GM12874 (cell line): ENCODE results near the gene FOXK1.

Source experiments
- TF ChIP-seq, protein P1 (sequence below): IDR thresholded peaks from 2 replicates; pipeline ENCODE4 v1.5.1; 2011; ENCODE audit warnings: low read depth, mild to moderate bottlenecking, control low read depth, low read length, moderate library complexity; ENCODE audit not compliant: insufficient read depth

FOXK1 gene

DNA sequence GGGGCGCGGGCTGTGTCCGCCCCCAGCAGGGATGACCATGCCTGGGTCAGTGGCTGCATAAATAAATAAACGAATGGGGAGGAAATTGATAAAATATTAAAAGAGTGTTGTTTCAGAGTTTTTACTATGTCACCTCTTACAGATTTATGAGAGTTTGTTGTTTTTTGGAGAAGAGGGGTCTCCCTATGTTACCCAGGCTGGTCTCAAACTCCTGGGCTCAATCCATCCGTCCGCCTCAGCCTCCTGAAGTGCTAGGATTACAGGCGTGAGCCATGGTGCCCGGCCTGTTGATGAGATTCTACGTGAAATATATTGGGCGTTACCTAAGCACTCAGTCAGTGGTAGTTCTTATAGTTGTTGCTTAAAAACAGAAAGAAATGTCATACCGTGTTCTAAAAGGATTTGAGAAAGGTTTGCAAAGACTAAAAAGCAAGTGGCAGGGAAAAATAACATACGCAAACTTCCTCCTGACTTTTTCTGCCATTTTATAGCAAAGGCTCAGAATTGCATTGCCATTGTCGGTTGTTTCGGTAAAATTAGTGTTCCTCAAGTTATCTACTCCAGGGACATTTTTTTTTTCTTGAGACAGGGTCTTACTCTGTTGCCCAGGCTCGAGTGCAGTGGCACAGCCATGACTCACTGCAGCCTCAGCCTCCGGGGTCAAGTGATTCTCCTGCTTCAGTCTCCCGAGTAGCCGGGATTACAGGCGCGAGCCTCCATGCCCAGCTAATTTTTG is 39.5 kb upstream of the FOXK1 start:
- TF ChIP-seq, protein P1, sequence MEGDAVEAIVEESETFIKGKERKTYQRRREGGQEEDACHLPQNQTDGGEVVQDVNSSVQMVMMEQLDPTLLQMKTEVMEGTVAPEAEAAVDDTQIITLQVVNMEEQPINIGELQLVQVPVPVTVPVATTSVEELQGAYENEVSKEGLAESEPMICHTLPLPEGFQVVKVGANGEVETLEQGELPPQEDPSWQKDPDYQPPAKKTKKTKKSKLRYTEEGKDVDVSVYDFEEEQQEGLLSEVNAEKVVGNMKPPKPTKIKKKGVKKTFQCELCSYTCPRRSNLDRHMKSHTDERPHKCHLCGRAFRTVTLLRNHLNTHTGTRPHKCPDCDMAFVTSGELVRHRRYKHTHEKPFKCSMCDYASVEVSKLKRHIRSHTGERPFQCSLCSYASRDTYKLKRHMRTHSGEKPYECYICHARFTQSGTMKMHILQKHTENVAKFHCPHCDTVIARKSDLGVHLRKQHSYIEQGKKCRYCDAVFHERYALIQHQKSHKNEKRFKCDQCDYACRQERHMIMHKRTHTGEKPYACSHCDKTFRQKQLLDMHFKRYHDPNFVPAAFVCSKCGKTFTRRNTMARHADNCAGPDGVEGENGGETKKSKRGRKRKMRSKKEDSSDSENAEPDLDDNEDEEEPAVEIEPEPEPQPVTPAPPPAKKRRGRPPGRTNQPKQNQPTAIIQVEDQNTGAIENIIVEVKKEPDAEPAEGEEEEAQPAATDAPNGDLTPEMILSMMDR, result no peak

DNA sequence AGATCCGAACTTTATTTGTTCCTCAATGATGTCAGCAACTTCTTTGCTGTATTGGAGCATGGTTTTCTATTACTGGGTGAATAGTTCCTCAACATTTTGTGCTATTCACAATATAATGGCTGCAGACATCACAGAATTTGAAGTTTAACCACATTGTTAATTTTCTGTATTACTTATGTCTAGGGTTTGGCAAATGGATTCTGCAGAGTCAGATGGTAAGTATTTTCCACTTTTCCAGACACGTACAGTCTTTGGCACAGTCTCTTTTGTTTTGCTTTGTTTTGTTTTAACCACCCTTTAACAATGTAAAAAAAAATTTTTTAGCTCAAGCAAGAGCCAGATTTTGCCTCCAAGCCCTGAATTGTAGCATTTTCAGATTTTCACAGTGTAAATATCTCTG is 36.8 kb upstream of the FOXK1 start:
- TF ChIP-seq, protein P1, result no peak

DNA sequence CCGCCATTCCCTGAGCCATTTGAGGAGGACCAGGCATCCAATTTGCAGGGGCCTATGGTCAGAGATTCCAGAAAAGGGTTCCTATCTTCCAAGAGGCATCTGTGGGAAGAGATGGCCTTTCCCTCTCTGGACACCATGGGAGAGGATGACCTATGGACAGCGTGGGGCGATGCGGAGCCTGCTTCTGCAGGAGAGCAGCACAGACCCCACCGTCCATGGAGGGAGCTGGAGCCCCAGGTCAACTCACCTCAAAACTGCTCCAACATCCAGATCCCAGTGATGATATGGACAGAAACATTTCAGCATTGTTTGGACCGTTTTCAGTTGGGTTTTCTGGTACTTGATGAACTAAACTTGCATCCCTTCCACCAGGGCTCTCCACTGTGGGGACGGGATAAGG is 34.0 kb upstream of the FOXK1 start:
- TF ChIP-seq, protein P1, result no peak

DNA sequence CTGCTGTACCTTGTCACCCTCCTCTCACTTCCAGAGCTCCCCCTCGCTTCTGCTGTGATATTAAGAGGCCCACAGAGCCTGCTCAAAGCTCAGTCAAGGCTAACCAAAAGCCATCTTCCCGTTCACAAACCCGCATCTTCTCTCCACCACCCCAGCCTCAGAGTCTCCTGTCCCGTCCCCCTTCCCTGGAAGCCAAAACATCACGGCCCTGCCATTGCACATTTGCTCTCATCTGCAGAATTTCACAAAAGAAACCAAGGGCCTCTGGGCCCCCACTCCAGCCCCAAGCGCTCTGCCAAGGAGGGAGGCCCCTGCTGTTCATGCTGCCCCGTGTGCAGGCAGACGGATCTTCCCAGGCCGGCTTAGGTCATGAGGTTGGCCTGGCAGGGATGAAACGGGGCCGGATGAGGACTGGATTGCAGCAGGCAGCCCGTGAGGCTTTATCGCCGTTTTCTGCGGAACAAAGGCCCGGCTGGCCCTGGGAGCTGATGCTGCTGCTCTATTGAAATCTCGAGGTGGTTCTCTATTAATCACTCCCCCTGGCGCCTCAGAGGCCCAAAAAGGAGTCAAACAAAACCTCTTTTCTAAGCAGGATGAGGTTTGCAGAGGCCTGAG is 31.6 kb upstream of the FOXK1 start:
- TF ChIP-seq, protein P1, result no peak

DNA sequence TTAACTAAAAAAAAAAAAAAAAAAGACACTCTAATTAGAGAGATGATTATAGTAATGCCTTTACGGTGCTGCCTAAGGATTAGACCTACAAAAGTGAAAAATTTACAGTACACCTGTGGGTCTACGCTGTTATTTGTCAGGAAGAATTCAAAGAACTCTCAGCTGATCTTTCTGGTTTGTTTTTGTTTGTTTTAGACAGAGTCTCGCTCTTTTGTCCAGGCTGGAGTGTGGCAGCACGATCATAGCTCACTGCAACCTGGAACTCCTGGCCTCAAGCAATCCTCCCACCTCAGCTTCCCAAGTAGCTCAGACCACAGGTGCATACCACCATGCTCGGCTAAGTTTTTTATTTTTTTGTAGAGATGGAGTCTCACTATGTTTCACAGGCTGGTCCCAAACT is 28.3 kb upstream of the FOXK1 start:
- TF ChIP-seq, protein P1, result no peak

DNA sequence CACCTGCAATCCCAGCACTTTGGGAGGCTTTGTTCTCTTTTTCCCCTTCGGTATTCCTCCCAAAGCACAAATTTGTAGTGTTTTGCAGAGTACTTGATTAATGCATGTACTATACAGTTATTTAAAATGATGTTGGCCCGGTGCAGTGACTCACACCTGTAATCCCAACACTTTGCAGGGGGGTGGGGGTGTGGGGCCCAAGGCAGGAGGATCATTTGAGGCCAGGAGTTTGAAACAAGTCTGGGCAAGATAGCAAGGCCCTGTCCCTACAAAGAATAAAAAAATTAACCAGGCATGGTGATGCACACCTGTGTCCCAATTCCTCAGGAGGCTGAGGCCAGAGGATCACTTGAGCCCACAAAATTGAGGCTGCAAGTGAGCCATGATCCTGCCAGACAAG is 26.8 kb upstream of the FOXK1 start:
- TF ChIP-seq, protein P1, result no peak

DNA sequence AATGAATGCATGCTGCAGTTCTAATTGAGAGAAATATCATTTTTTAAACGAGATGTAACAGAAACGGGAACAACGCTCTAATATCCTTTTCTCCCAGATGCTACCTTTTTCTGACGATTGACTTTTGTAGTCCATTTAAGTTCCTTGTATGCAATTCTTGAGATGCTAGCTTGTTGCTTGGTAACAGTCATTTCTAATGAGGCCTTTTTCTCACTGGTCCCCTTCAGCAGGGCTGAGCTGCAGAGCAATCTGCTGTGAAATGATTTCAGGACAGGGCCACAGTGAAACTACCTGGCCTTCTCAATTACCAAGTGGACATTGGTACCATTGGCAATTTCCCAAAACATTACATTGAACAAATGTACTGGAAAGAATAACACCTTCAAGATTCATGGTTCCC is 26.2 kb upstream of the FOXK1 start:
- TF ChIP-seq, protein P1, result no peak
